ENCODE measurements around the gene KCTD20.

DNA sequence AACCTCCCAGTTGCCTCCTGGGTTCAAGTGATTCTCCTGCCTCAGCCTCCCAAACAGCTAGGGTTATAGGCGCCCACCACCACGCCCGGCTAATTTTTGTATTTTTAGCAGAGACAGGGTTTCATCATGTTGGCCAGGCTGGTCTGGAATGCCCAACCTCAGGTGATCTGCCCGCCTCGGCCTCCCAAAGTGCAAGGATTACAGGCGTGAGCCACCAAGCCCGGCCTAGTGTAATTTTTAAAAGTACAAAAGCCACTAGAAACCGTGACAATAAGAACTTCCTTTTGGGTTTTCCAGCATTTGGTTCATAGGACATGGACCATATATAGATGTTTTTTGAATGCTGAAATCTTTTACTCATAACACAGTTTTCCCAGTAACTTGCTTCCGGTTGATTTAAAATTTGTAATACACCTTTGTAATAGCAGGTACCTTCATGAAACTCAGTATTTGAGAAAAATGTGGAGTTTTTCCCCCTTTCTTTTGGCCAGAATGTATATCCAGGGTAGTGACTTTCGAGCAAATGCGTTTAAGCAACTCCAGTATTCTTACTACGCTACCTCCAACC is 613 bp upstream of the KCTD20 start:
- TF ChIP-seq ZNF747 (tag by site-specific recombination; IDR thresholded peaks at IDR 0.05): no peak
- TF ChIP-seq, protein P1, sequence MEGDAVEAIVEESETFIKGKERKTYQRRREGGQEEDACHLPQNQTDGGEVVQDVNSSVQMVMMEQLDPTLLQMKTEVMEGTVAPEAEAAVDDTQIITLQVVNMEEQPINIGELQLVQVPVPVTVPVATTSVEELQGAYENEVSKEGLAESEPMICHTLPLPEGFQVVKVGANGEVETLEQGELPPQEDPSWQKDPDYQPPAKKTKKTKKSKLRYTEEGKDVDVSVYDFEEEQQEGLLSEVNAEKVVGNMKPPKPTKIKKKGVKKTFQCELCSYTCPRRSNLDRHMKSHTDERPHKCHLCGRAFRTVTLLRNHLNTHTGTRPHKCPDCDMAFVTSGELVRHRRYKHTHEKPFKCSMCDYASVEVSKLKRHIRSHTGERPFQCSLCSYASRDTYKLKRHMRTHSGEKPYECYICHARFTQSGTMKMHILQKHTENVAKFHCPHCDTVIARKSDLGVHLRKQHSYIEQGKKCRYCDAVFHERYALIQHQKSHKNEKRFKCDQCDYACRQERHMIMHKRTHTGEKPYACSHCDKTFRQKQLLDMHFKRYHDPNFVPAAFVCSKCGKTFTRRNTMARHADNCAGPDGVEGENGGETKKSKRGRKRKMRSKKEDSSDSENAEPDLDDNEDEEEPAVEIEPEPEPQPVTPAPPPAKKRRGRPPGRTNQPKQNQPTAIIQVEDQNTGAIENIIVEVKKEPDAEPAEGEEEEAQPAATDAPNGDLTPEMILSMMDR (tag by site-specific recombination; IDR thresholded peaks at IDR 0.05): no peak
- TF ChIP-seq BCL11A (tag by site-specific recombination; IDR thresholded peaks at IDR 0.05; ENCODE audit: low read depth): no peak
- no peak for TF ChIP-seq ZNF530 (tag by site-specific recombination; IDR thresholded peaks at IDR 0.05; ENCODE audit: low read depth)
- TF ChIP-seq, protein P2, sequence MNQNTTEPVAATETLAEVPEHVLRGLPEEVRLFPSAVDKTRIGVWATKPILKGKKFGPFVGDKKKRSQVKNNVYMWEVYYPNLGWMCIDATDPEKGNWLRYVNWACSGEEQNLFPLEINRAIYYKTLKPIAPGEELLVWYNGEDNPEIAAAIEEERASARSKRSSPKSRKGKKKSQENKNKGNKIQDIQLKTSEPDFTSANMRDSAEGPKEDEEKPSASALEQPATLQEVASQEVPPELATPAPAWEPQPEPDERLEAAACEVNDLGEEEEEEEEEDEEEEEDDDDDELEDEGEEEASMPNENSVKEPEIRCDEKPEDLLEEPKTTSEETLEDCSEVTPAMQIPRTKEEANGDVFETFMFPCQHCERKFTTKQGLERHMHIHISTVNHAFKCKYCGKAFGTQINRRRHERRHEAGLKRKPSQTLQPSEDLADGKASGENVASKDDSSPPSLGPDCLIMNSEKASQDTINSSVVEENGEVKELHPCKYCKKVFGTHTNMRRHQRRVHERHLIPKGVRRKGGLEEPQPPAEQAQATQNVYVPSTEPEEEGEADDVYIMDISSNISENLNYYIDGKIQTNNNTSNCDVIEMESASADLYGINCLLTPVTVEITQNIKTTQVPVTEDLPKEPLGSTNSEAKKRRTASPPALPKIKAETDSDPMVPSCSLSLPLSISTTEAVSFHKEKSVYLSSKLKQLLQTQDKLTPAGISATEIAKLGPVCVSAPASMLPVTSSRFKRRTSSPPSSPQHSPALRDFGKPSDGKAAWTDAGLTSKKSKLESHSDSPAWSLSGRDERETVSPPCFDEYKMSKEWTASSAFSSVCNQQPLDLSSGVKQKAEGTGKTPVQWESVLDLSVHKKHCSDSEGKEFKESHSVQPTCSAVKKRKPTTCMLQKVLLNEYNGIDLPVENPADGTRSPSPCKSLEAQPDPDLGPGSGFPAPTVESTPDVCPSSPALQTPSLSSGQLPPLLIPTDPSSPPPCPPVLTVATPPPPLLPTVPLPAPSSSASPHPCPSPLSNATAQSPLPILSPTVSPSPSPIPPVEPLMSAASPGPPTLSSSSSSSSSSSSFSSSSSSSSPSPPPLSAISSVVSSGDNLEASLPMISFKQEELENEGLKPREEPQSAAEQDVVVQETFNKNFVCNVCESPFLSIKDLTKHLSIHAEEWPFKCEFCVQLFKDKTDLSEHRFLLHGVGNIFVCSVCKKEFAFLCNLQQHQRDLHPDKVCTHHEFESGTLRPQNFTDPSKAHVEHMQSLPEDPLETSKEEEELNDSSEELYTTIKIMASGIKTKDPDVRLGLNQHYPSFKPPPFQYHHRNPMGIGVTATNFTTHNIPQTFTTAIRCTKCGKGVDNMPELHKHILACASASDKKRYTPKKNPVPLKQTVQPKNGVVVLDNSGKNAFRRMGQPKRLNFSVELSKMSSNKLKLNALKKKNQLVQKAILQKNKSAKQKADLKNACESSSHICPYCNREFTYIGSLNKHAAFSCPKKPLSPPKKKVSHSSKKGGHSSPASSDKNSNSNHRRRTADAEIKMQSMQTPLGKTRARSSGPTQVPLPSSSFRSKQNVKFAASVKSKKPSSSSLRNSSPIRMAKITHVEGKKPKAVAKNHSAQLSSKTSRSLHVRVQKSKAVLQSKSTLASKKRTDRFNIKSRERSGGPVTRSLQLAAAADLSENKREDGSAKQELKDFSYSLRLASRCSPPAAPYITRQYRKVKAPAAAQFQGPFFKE (tag by site-specific recombination; IDR thresholded peaks at IDR 0.05; ENCODE audit: borderline replicate concordance): no peak
- no peak for TF ChIP-seq ZSCAN30 (tag by site-specific recombination; IDR thresholded peaks at IDR 0.05)
- no peak for TF ChIP-seq ZNF132 (tag by site-specific recombination; IDR thresholded peaks at IDR 0.05; ENCODE audit: borderline replicate concordance)
- TF ChIP-seq, protein P3, sequence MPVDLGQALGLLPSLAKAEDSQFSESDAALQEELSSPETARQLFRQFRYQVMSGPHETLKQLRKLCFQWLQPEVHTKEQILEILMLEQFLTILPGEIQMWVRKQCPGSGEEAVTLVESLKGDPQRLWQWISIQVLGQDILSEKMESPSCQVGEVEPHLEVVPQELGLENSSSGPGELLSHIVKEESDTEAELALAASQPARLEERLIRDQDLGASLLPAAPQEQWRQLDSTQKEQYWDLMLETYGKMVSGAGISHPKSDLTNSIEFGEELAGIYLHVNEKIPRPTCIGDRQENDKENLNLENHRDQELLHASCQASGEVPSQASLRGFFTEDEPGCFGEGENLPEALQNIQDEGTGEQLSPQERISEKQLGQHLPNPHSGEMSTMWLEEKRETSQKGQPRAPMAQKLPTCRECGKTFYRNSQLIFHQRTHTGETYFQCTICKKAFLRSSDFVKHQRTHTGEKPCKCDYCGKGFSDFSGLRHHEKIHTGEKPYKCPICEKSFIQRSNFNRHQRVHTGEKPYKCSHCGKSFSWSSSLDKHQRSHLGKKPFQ (tag by site-specific recombination; IDR thresholded peaks at IDR 0.05): no peak
- no peak for TF ChIP-seq ZNF133 (tag by site-specific recombination; IDR thresholded peaks at IDR 0.05)
- no peak for TF ChIP-seq ZNF48 (tag by site-specific recombination; IDR thresholded peaks at IDR 0.05)
- TF ChIP-seq, protein P4, sequence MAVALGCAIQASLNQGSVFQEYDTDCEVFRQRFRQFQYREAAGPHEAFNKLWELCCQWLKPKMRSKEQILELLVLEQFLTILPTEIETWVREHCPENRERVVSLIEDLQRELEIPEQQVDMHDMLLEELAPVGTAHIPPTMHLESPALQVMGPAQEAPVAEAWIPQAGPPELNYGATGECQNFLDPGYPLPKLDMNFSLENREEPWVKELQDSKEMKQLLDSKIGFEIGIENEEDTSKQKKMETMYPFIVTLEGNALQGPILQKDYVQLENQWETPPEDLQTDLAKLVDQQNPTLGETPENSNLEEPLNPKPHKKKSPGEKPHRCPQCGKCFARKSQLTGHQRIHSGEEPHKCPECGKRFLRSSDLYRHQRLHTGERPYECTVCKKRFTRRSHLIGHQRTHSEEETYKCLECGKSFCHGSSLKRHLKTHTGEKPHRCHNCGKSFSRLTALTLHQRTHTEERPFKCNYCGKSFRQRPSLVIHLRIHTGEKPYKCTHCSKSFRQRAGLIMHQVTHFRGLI (tag by site-specific recombination; IDR thresholded peaks at IDR 0.05): peak; percentile 46; the same call in 1 of the 2 replicates
- TF ChIP-seq, protein P5, sequence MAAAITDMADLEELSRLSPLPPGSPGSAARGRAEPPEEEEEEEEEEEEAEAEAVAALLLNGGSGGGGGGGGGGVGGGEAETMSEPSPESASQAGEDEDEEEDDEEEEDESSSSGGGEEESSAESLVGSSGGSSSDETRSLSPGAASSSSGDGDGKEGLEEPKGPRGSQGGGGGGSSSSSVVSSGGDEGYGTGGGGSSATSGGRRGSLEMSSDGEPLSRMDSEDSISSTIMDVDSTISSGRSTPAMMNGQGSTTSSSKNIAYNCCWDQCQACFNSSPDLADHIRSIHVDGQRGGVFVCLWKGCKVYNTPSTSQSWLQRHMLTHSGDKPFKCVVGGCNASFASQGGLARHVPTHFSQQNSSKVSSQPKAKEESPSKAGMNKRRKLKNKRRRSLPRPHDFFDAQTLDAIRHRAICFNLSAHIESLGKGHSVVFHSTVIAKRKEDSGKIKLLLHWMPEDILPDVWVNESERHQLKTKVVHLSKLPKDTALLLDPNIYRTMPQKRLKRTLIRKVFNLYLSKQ (tag by site-specific recombination; IDR thresholded peaks at IDR 0.05; ENCODE audit: borderline replicate concordance): no peak
- no peak for TF ChIP-seq ZNF521 (tag by site-specific recombination; IDR thresholded peaks at IDR 0.05)
